GM19099 (cell line): Measurements from ENCODE around the gene CORIN.

Experiments
- POLR2A ChIP-seq: IDR thresholded peaks from 3 replicates; pipeline ENCODE4 v1.6.1; 2011; ENCODE audit warnings: low read depth; ENCODE audit not compliant: insufficient read length; ENCODE audit errors: extremely low read depth

CORIN gene

GRCh38 chr4:47598896-47599295 is 239.0 kb downstream of the CORIN start:
- TF ChIP-seq POLR2A, result no peak

GRCh38 chr4:47598320-47598719 is 239.5 kb downstream of the CORIN start:
- TF ChIP-seq POLR2A, result no peak

GRCh38 chr4:47597696-47598095 is 240.2 kb downstream of the CORIN start:
- TF ChIP-seq POLR2A, result no peak

GRCh38 chr4:47590325-47590724 is 247.5 kb downstream of the CORIN start:
- TF ChIP-seq POLR2A, result no peak

GRCh38 chr4:47579235-47579634 is 258.6 kb downstream of the CORIN start:
- TF ChIP-seq POLR2A, result no peak

- TF ChIP-seq POLR2A, result no peak
Measured at GRCh38 chr4:47577779-47578553, 259.9 kb downstream of the CORIN start.

- TF ChIP-seq POLR2A, result no peak
Measured at GRCh38 chr4:47572981-47573380, 264.9 kb downstream of the CORIN start.

GRCh38 chr4:47570816-47571215 is 267.1 kb downstream of the CORIN start:
- TF ChIP-seq POLR2A, result no peak

- no peak for TF ChIP-seq POLR2A
Measured at GRCh38 chr4:47567511-47567910, 270.4 kb downstream of the CORIN start.

GRCh38 chr4:47566969-47567368 is 270.9 kb downstream of the CORIN start:
- TF ChIP-seq POLR2A, result no peak

GRCh38 chr4:47566566-47566965 is 271.3 kb downstream of the CORIN start:
- no peak for TF ChIP-seq POLR2A

GRCh38 chr4:47562297-47562696 is 275.6 kb downstream of the CORIN start:
- no peak for TF ChIP-seq POLR2A

- no peak for TF ChIP-seq POLR2A
Measured at GRCh38 chr4:47561331-47561730, 276.5 kb downstream of the CORIN start.

GRCh38 chr4:47560682-47561081 is 277.2 kb downstream of the CORIN start:
- no peak for TF ChIP-seq POLR2A

- no peak for TF ChIP-seq POLR2A
Measured at GRCh38 chr4:47557255-47557654, 280.6 kb downstream of the CORIN start.

GRCh38 chr4:47553329-47554125 is 284.3 kb downstream of the CORIN start:
- no peak for TF ChIP-seq POLR2A
